NT2/D1 (cell line): ENCODE measurements around the gene COL6A2.

Source experiments
- DNase-seq: peaks from one replicate; pipeline ENCODE4 v3.0.0-alpha.2; 2011; ENCODE audit warnings: low read depth, low spot score
- H3K27me3 ChIP-seq: 2 replicates; pipeline ENCODE4 v1.6.0; 2011; ENCODE audit warnings: mild to moderate bottlenecking; ENCODE audit not compliant: insufficient read length, insufficient read depth
- H3K36me3 ChIP-seq: 2 replicates; pipeline ENCODE4 v1.6.1; 2011; ENCODE audit warnings: mild to moderate bottlenecking, low read length, mixed read lengths; ENCODE audit not compliant: insufficient read depth, insufficient read length
- H3K4me1 ChIP-seq: 2 replicates; pipeline ENCODE4 v1.5.1; 2011; ENCODE audit not compliant: insufficient read depth, insufficient read length
- H3K4me3 ChIP-seq: 2 replicates; pipeline ENCODE4 v1.5.1; 2011; ENCODE audit warnings: low read depth; ENCODE audit not compliant: insufficient read length
- H3K9ac ChIP-seq: 2 replicates; pipeline ENCODE4 v1.6.0; 2011; ENCODE audit warnings: low read depth; ENCODE audit not compliant: insufficient read length
- H3K9me3 ChIP-seq: 2 replicates; pipeline ENCODE4 v1.5.1; 2011; ENCODE audit warnings: mild to moderate bottlenecking, low read length; ENCODE audit not compliant: insufficient read depth
- SUZ12 ChIP-seq: IDR thresholded peaks from 2 replicates; pipeline ENCODE4 v1.6.1; 2011; ENCODE audit not compliant: insufficient read length, insufficient read depth; ENCODE audit errors: extremely low read depth
- YY1 ChIP-seq: IDR thresholded peaks from 2 replicates; pipeline ENCODE4 v1.6.1; 2011; ENCODE audit not compliant: insufficient read length, insufficient read depth
- ZNF274 ChIP-seq: IDR thresholded peaks from 2 replicates; pipeline ENCODE4 v1.6.1; 2011; ENCODE audit warnings: mild to moderate bottlenecking, low read depth, low read length

COL6A2 gene

GRCh38 chr21:46062471-46063211, 35.3 kb upstream of the COL6A2 start:
- TF ChIP-seq ZNF274 (no peak), YY1 (no peak), SUZ12 (no peak)
- Histone ChIP-seq H3K36me3 (no peaks in the 10 kb centered on the region), H3K4me1 (peaks cover 20% of the 10 kb centered on the region), H3K27me3 (peaks cover 9% of the 10 kb centered on the region), H3K9me3 (peaks cover 44% of the 10 kb centered on the region), H3K9ac (no peak overlapping the region), H3K4me3 (no peak overlapping the region)
- no peak for DNase-seq

GRCh38 chr21:46063227-46063626, 34.7 kb upstream of the COL6A2 start:
- no peak for DNase-seq
- peaks cover 12% of the 10 kb centered on the region for H3K27me3 ChIP-seq
- peaks cover 24% of the 10 kb centered on the region for H3K4me1 ChIP-seq
- no peak overlapping the region for H3K9ac ChIP-seq
- no peaks in the 10 kb centered on the region for H3K36me3 ChIP-seq
- H3K9me3 ChIP-seq: peaks cover 44% of the 10 kb centered on the region
- no peak overlapping the region for H3K4me3 ChIP-seq
- TF ChIP-seq SUZ12: no peak
- TF ChIP-seq YY1: no peak

GRCh38 chr21:46063734-46064680, 33.9 kb upstream of the COL6A2 start:
- no peak for DNase-seq
- peaks cover 12% of the 10 kb centered on the region for H3K27me3 ChIP-seq
- no peak overlapping the region for H3K4me3 ChIP-seq
- H3K36me3 ChIP-seq: no peaks in the 10 kb centered on the region
- peaks cover 24% of the 10 kb centered on the region for H3K4me1 ChIP-seq
- H3K9ac ChIP-seq: no peak overlapping the region
- peaks cover 36% of the 10 kb centered on the region for H3K9me3 ChIP-seq
- no peak for TF ChIP-seq ZNF274
- TF ChIP-seq YY1: no peak

GRCh38 chr21:46064870-46065214, 33.1 kb upstream of the COL6A2 start:
- H3K9me3 ChIP-seq: peaks cover 34% of the 10 kb centered on the region
- DNase-seq: no peak
- H3K36me3 ChIP-seq: no peaks in the 10 kb centered on the region
- peaks cover 12% of the 10 kb centered on the region for H3K27me3 ChIP-seq
- H3K4me1 ChIP-seq: peaks cover 24% of the 10 kb centered on the region
- H3K4me3 ChIP-seq: no peak overlapping the region
- no peak overlapping the region for H3K9ac ChIP-seq
- TF ChIP-seq YY1: no peak
- TF ChIP-seq ZNF274: no peak
- TF ChIP-seq SUZ12: no peak

GRCh38 chr21:46065215-46065913, 32.5 kb upstream of the COL6A2 start:
- H3K36me3 ChIP-seq: no peaks in the 10 kb centered on the region
- H3K27me3 ChIP-seq: peaks cover 12% of the 10 kb centered on the region
- no peak overlapping the region for H3K4me3 ChIP-seq
- no peak for TF ChIP-seq ZNF274
- TF ChIP-seq YY1: no peak
- TF ChIP-seq SUZ12: no peak
- peaks cover 30% of the 10 kb centered on the region for H3K9me3 ChIP-seq
- no peak overlapping the region for H3K9ac ChIP-seq
- no peak for DNase-seq
- H3K4me1 ChIP-seq: peaks cover 24% of the 10 kb centered on the region

GRCh38 chr21:46065914-46066551, 31.9 kb upstream of the COL6A2 start:
- Histone ChIP-seq H3K9ac (no peak overlapping the region), H3K4me1 (peaks cover 24% of the 10 kb centered on the region), H3K36me3 (no peaks in the 10 kb centered on the region), H3K4me3 (no peak overlapping the region), H3K27me3 (peaks cover 12% of the 10 kb centered on the region), H3K9me3 (peaks cover 28% of the 10 kb centered on the region)
- TF ChIP-seq YY1 (no peak), ZNF274 (no peak), SUZ12 (no peak)
- no peak for DNase-seq
